ENCODE results near the gene SUMO4. TPM values are rescaled to one million over a fixed set of nuclear protein-coding genes. Genes with fewer than 3 reads are reported as not detected.
"Not testable (repeated sequence)": the region's sequence is repeated elsewhere in the genome, so short reads cannot be mapped to it uniquely, and the experiment has no call there.

SUMO4 gene
- total RNA-seq, 1 experiment from 2014 or later, result 2.4 TPM

DNA sequence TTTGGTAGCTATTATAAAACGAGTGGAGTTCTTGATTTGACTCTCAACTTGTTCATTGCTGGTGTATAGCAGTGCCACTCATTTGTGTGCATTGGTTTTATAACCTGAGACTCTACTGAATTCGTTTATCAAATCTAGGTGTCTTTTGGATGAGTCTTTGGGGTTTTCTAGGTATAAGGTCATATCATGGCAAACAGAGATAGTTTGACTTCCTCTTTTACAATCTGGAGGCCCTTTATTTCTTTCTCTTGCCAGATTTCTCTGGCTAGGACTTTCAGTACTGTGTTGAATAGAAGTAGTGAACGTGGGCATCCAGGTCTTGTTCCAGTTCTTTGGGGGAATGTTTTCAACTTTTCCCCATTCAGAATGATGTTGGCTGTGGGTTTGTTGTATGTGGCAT lies 38.8 kb downstream of the SUMO4 start:
- no peaks in the 10 kb centered on the region for H3K9me3 ChIP-seq (ENCODE audit: low read length)
- H3K9ac ChIP-seq (ENCODE audit: low read length), result no peak overlapping the region
- no peaks in the 10 kb centered on the region for H3K36me3 ChIP-seq (ENCODE audit: insufficient read depth, low read length)
- no peak overlapping the region for H3K4me2 ChIP-seq (ENCODE audit: low read depth, low read length, poor library complexity, severe bottlenecking)
- no peak overlapping the region for H2AFZ ChIP-seq (ENCODE audit: low read length)
- H3K27ac ChIP-seq (ENCODE audit: low read length), result no peak overlapping the region
- no peaks in the 10 kb centered on the region for H3K9me2 ChIP-seq (replicated peaks; ENCODE audit: insufficient read depth, low read length)
- no peaks in the 10 kb centered on the region for H4K20me1 ChIP-seq (ENCODE audit: insufficient read depth, low read depth, low read length)
- peaks cover 37% of the 10 kb centered on the region for H3K4me1 ChIP-seq (ENCODE audit: low read length)
- no peak overlapping the region for H3K4me3 ChIP-seq (ENCODE audit: low read length)
- no peaks in the 10 kb centered on the region for H3K79me2 ChIP-seq (ENCODE audit: low read length)
- peak; percentile 59 for DNase-seq
- H3K27me3 ChIP-seq (ENCODE audit: low read length), result no peaks in the 10 kb centered on the region

DNA sequence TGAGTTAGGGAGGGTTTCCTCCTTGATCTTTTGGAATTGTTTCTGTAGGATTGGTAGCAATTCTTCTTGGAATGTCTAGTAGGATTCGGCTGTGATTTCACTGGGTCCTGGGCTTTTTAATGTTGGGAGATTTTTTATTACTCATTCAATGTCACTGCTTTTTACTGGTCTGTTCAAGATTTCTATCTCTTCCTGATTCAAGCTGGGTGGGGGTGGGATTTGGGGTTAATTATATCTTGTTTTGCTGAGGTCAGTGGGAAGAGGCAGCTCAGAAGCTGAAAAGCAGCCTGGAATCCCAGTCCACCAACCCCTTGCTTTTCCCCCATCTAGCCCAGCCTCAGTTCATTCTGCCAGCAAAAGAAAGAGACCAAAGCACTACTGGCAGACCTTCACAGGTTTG lies 39.6 kb downstream of the SUMO4 start:
- H3K27me3 ChIP-seq (ENCODE audit: low read length), result no peaks in the 10 kb centered on the region
- DNase-seq, result no peak
- H3K27ac ChIP-seq (ENCODE audit: low read length), result no peak overlapping the region
- H3K4me3 ChIP-seq (ENCODE audit: low read length), result no peak overlapping the region
- H4K20me1 ChIP-seq (ENCODE audit: insufficient read depth, low read depth, low read length), result no peaks in the 10 kb centered on the region
- no peak overlapping the region for H3K9ac ChIP-seq (ENCODE audit: low read length)
- H3K9me2 ChIP-seq (replicated peaks; ENCODE audit: insufficient read depth, low read length), result no peaks in the 10 kb centered on the region
- H3K9me3 ChIP-seq (ENCODE audit: low read length), result no peaks in the 10 kb centered on the region
- peaks cover 37% of the 10 kb centered on the region for H3K4me1 ChIP-seq (ENCODE audit: low read length)
- no peak overlapping the region for H3K4me2 ChIP-seq (ENCODE audit: low read depth, low read length, poor library complexity, severe bottlenecking)
- no peaks in the 10 kb centered on the region for H3K79me2 ChIP-seq (ENCODE audit: low read length)
- H2AFZ ChIP-seq (ENCODE audit: low read length), result no peak overlapping the region
- no peaks in the 10 kb centered on the region for H3K36me3 ChIP-seq (ENCODE audit: insufficient read depth, low read length)

DNA sequence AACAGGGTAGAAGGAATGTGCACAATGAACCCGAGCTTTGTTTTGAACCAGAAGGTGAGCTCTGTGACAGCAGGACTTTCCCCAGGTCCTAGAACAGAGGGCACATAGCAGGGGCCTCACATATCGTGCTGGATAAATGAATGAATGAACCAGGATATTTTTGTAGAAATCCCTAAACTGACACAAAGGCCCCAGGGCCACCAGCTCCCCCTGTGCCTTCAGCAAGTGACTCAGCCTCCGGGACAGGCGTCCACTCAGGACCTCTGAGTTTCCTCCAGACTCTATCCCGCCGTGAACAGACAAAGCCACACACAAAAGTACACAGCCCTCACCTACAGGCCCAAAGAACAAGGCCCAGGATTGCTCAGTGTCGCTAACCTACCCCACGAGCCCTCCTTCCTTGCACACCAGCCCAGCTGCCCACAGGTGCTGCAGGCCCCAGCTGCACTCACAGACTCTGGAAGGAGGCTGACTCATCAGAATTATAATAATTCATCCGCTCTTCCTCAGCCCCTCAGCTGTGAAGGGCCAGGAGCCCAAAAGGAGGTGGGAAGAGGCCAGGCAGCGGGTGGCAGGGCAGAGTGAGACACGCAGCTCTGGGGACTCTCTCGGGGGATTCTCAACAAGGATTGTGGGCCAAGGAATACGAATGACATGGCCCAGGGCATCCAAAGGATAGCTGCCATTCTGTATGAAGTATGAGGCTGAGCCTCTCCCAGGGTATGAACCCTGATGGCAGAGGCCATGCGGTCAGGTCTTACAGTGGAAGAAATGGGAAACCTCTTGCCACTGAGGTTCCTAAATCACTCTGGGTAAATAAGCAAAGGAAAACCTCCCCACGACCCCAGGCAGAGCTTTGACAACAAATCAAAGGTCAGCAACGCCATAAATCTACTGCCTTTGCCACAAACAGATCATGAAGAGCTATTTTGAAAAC lies 40.9 kb downstream of the SUMO4 start:
- no peaks in the 10 kb centered on the region for H4K20me1 ChIP-seq (ENCODE audit: insufficient read depth, low read depth, low read length)
- no peak overlapping the region for H3K27ac ChIP-seq (ENCODE audit: low read length)
- no peak overlapping the region for H3K4me3 ChIP-seq (ENCODE audit: low read length)
- H2AFZ ChIP-seq (ENCODE audit: low read length), result no peak overlapping the region
- no peaks in the 10 kb centered on the region for H3K79me2 ChIP-seq (ENCODE audit: low read length)
- DNase-seq, result no peak
- H3K4me1 ChIP-seq (ENCODE audit: low read length), result peaks cover 37% of the 10 kb centered on the region
- no peaks in the 10 kb centered on the region for H3K36me3 ChIP-seq (ENCODE audit: insufficient read depth, low read length)
- no peak overlapping the region for H3K4me2 ChIP-seq (ENCODE audit: low read depth, low read length, poor library complexity, severe bottlenecking)
- no peaks in the 10 kb centered on the region for H3K9me2 ChIP-seq (replicated peaks; ENCODE audit: insufficient read depth, low read length)
- H3K27me3 ChIP-seq (ENCODE audit: low read length), result no peaks in the 10 kb centered on the region
- H3K9ac ChIP-seq (ENCODE audit: low read length), result no peak overlapping the region
- H3K9me3 ChIP-seq (ENCODE audit: low read length), result no peaks in the 10 kb centered on the region

DNA sequence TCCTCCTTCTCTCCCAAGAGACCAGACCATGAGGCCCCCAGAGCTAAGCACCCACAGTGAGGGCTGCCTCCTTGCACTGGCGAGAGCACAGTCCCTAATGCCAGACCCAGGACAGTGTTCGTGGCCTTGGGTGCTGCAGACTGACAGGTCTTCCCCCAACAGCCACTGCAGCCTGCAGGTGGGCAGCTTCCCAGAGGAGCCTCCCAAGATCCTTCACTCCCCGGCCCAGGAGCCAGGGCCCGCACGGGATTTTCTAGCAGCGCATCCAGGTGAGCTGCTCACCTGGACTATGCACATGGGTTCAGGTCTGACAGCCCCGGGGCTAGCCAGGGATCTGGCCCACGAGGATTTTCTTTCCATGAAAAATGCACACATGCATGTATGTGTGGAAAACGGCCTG lies 41.7 kb downstream of the SUMO4 start:
- DNase-seq, result no peak
- H3K9ac ChIP-seq (ENCODE audit: low read length), result no peak overlapping the region
- H2AFZ ChIP-seq (ENCODE audit: low read length), result no peak overlapping the region
- no peak overlapping the region for H3K4me2 ChIP-seq (ENCODE audit: low read depth, low read length, poor library complexity, severe bottlenecking)
- H4K20me1 ChIP-seq (ENCODE audit: insufficient read depth, low read depth, low read length), result no peaks in the 10 kb centered on the region
- no peaks in the 10 kb centered on the region for H3K79me2 ChIP-seq (ENCODE audit: low read length)
- peaks cover 2% of the 10 kb centered on the region; the same call in 1 of the 2 replicates for H3K36me3 ChIP-seq (ENCODE audit: insufficient read depth, low read length)
- H3K4me1 ChIP-seq (ENCODE audit: low read length), result peaks cover 37% of the 10 kb centered on the region
- H3K27ac ChIP-seq (ENCODE audit: low read length), result no peak overlapping the region
- no peaks in the 10 kb centered on the region for H3K27me3 ChIP-seq (ENCODE audit: low read length)
- no peaks in the 10 kb centered on the region for H3K9me2 ChIP-seq (replicated peaks; ENCODE audit: insufficient read depth, low read length)
- H3K9me3 ChIP-seq (ENCODE audit: low read length), result no peaks in the 10 kb centered on the region
- no peak overlapping the region for H3K4me3 ChIP-seq (ENCODE audit: low read length)

DNA sequence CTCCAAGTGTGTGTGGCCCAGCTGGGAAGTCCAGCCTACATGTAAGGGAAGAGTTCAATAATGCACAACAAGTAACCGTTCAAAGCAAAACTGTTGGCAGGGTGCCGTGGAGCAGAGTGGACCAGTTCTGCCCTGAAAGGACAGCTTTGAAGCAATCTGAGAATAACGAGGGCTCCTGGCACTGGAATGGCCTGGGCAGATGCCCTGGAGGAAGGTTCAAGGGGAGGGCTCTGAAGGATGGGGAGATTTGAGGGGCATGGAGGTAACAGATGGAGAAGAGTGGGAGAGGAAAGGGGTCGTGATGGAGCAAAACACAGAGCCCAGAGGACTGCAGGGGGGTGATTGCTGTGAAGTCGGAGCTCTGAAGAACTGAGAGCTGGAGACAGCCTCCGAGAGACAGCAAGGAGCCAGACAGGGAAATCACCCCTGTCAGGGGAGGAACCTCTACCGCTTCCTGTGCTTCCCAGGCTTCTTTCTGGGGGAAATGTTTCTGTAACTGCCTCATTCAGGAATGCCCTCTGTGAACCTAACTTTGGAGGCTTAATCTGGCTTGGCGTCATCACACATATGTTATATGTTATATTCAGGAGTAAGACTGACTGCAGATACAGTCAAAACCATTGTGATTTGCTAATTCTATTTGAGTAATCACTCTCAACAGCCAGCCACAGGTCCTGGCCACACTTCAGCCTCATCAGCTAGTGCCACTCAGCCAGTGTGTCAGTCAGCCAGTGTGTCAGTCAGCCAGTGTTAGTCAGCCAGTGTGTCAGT lies 43.5 kb downstream of the SUMO4 start:
- Histone ChIP-seq H3K4me1 (ENCODE audit: low read length) (peaks cover 19% of the 10 kb centered on the region), H3K4me2 (ENCODE audit: low read depth, low read length, poor library complexity, severe bottlenecking) (no peak overlapping the region)
- no peak for DNase-seq

DNA sequence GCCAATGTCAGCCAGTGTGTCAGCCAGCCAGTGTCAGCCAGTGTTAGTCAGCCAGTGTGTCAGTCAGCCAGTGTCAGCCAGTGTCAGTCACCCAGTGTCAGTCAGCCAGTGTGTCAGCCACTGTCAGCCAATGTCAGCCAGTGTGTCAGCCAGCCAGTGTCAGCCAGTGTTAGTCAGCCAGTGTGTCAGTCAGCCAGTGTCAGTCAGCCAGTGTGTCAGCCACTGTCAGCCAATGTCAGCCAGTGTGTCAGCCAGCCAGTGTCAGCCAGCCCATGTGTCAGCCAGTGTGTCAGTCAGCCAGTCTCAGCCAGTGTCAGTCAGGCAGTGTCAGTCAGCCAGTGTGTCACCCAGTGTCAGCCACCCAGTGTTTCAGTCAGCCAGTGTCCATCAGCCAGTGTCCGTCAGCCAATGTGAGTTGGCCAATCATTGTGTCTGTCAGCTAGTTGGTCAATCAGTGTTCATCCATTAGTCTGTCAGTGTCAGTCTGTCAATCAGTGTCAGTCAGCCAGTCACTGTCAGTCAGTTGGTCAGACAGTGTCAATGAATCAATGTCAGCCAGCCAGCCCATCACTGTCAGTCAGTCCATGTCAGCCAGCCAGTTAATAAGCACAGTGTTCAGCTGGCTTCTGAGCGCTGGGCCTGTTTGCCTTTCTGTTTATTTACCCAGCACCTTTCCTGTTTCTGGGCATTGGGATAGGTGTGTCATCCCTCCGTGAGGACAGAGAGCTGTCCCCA lies 44.5 kb downstream of the SUMO4 start:
- not testable (repeated sequence) for H4K20me1 ChIP-seq (ENCODE audit: insufficient read depth, low read depth, low read length); H3K79me2 ChIP-seq (ENCODE audit: low read length); H2AFZ ChIP-seq (ENCODE audit: low read length); H3K4me2 ChIP-seq (ENCODE audit: low read depth, low read length, poor library complexity, severe bottlenecking); H3K27ac ChIP-seq (ENCODE audit: low read length); H3K4me3 ChIP-seq (ENCODE audit: low read length); H3K4me1 ChIP-seq (ENCODE audit: low read length); H3K27me3 ChIP-seq (ENCODE audit: low read length); DNase-seq; H3K9me2 ChIP-seq (replicated peaks; ENCODE audit: insufficient read depth, low read length); H3K9me3 ChIP-seq (ENCODE audit: low read length); H3K9ac ChIP-seq (ENCODE audit: low read length)
- H3K36me3 ChIP-seq (ENCODE audit: insufficient read depth, low read length), result peaks cover 19% of the 10 kb centered on the region

More for the DNA sequence above, 43.5 kb downstream of the SUMO4 start:
- Histone ChIP-seq H3K4me3 (ENCODE audit: low read length) (no peak overlapping the region), H3K9ac (ENCODE audit: low read length) (no peak overlapping the region), H3K79me2 (ENCODE audit: low read length) (no peaks in the 10 kb centered on the region), H4K20me1 (ENCODE audit: insufficient read depth, low read depth, low read length) (no peaks in the 10 kb centered on the region; the same call in 1 of the 2 replicates), H3K9me2 (replicated peaks; ENCODE audit: insufficient read depth, low read length) (no peaks in the 10 kb centered on the region), H3K27ac (ENCODE audit: low read length) (no peak overlapping the region), H3K27me3 (ENCODE audit: low read length) (no peaks in the 10 kb centered on the region), H3K36me3 (ENCODE audit: insufficient read depth, low read length) (peaks cover 15% of the 10 kb centered on the region), H2AFZ (ENCODE audit: low read length) (no peak overlapping the region), H3K9me3 (ENCODE audit: low read length) (no peaks in the 10 kb centered on the region)

DNA sequence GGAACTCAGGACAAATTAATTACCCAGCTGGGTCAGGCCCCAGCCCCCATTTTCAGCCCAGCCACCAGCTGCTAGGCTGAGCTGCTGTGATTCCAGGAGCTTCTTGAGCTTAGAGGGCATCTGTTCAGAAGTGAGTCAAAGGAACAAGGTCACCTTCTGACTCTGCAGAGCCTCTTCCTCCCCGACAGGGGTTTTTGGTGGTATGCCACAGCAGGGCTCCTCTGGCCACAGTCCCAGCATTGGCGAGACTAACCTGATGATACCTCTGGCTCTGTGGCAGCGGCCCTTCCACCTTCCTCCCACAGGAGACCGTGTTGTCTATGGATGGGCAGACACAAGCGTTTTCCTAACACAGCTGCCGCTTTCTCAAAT lies 45.0 kb downstream of the SUMO4 start:
- H3K9me2 ChIP-seq (replicated peaks; ENCODE audit: insufficient read depth, low read length), result no peaks in the 10 kb centered on the region
- peaks cover 23% of the 10 kb centered on the region for H3K36me3 ChIP-seq (ENCODE audit: insufficient read depth, low read length)
- DNase-seq, result no peak
- H3K9me3 ChIP-seq (ENCODE audit: low read length), result no peaks in the 10 kb centered on the region
- H3K79me2 ChIP-seq (ENCODE audit: low read length), result no peaks in the 10 kb centered on the region
- no peak overlapping the region for H3K9ac ChIP-seq (ENCODE audit: low read length)
- H2AFZ ChIP-seq (ENCODE audit: low read length), result no peak overlapping the region
- H3K27me3 ChIP-seq (ENCODE audit: low read length), result no peaks in the 10 kb centered on the region
- H3K27ac ChIP-seq (ENCODE audit: low read length), result no peak overlapping the region
- no peaks in the 10 kb centered on the region; the same call in 1 of the 2 replicates for H4K20me1 ChIP-seq (ENCODE audit: insufficient read depth, low read depth, low read length)
- H3K4me2 ChIP-seq (ENCODE audit: low read depth, low read length, poor library complexity, severe bottlenecking), result no peak overlapping the region
- peaks cover 4% of the 10 kb centered on the region; the same call in 1 of the 2 replicates for H3K4me1 ChIP-seq (ENCODE audit: low read length)
- H3K4me3 ChIP-seq (ENCODE audit: low read length), result no peak overlapping the region

DNA sequence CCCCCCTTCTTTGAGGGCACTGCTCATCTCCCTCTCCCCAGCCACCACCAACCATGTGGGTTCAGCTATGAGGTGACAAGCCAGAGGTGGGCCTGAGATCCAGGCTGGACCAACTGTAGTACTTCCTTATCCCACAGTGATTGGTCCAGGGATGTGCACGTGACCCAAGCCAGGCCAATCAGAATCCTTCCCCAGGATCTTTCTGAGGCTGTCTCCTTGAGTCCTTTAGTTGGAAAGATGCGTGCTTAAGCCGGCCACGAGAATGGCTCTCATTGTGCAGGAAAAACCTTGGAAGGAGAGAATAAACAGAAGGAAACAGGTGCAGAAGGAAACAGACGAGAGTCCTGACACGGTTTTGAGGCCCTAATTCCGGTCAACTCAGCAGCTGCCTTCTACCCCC lies 45.5 kb downstream of the SUMO4 start:
- Histone ChIP-seq H3K27me3 (ENCODE audit: low read length) (no peaks in the 10 kb centered on the region), H2AFZ (ENCODE audit: low read length) (no peak overlapping the region), H3K4me2 (ENCODE audit: low read depth, low read length, poor library complexity, severe bottlenecking) (no peak overlapping the region), H3K27ac (ENCODE audit: low read length) (no peak overlapping the region), H3K36me3 (ENCODE audit: insufficient read depth, low read length) (peaks cover 28% of the 10 kb centered on the region), H3K9me2 (replicated peaks; ENCODE audit: insufficient read depth, low read length) (no peaks in the 10 kb centered on the region), H3K4me1 (ENCODE audit: low read length) (peaks cover 4% of the 10 kb centered on the region; the same call in 1 of the 2 replicates), H3K79me2 (ENCODE audit: low read length) (no peaks in the 10 kb centered on the region), H3K4me3 (ENCODE audit: low read length) (no peak overlapping the region), H4K20me1 (ENCODE audit: insufficient read depth, low read depth, low read length) (no peaks in the 10 kb centered on the region; the same call in 1 of the 2 replicates), H3K9ac (ENCODE audit: low read length) (no peak overlapping the region), H3K9me3 (ENCODE audit: low read length) (no peaks in the 10 kb centered on the region)
- peak; percentile 74 for DNase-seq
